GM19035 (cell line): Measurements from ENCODE around the gene TMEM176B.

Experiments used
- ATAC-seq: cut with Tn5 transposase; IDR thresholded peaks from one replicate; pipeline ENCODE4 v1.9.1; 2021; ENCODE audit not compliant: unreplicated experiment

TMEM176B gene

DNA sequence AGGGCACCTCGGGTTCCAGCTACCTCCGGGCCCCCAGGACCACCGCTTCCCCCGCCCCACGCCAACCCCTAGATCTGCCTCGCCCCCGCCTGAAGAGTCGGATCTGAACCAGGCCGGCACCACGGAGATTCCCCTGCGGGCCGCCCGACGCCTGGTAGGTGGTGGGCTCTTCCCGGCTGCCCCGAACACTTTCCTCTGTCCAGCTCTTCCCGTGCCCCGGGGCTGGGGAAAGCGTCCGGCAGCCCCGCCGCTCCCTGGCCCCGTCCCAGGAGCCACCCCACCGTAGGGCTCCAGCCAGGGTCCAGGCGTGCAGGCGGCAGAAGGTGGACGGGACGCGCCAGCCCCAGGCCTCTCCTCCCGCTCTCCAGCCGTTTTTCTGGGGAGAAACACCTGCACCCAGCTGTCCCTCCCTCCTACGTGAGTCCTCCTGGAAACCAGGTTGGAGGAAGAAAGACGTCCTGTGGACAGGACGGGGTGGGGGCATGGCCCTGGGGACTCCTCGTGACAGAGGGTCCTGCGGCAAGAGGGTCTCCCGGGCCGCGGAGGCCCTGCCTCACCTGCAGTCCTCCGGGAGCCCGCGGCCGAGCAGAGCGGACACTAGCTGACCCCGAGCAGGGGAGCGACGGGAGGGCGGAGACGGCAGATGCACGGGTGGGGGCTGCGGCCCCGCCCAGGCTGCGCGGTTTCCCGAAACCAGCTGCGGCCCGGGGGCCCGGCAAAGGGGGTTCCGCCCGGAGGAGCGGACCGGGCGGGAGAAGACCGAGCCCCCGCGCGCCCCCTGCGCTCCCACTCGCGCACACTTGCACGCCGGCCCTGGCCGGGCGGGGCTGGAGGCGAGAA is at the start of gene TMEM176B:
Gene TMEM176B (minus strand): TSS at position 624 of the 840 bp plus-strand sequence. CDS start 3,795 bp downstream, outside the sequence.
- no peak for ATAC-seq

- ATAC-seq: no peak
Observed at GRCh38 chr7:150849204-150849775, 49.1 kb upstream of the TMEM176B start.

DNA sequence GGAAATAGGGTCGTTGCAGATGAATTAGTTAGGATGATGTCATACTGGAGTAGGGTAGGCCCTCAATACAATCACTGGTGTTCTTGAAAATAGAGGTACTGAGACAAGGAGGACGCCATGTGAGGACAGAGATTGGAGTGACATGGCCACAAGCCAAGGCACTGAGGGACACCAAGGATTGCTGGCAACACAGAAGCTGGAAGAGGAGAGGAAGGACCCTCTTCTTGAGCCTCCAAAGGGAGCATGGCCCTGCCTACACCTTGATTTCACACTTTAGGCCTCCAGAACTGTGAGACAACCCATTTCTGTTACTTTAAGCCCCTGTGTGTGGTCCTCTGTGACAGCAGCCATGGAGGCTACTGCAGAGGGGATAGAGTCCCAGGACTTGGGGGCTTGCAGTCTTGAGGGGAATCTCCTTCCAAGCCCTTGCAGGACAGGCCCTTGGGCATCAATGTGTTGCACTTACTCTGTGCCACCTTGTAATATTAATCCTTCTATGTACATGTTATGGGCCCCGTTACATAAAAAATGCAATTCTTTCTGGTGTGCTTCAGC is 48.5 kb upstream of the TMEM176B start:
- no peak for ATAC-seq

DNA sequence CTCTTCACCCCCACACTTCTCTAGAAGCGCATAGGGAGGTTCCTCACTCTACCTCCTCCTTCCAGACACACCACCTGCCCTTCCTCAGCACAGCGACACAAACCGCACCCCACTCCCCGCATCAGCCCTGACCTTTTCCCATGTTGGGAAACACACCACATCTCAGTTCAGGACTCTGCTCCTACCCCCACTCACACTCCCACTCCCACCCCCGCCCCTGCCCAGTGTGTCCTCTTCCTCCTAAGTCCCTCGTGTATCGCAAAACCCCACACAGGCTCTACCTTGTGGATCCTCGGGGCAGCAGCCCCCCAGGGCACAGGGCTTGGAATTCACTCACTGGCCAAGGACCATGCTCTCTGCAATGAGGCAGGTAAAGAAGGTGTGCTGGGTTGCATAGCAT is 47.9 kb upstream of the TMEM176B start:
- ATAC-seq: no peak

GRCh38 chr7:150847536-150847935 is 47.4 kb upstream of the TMEM176B start:
- no peak for ATAC-seq

GRCh38 chr7:150846291-150847115 is 46.3 kb upstream of the TMEM176B start:
- no peak for ATAC-seq

- ATAC-seq: no peak
Observed at GRCh38 chr7:150845421-150845861, 45.3 kb upstream of the TMEM176B start.

- no peak for ATAC-seq
Observed at GRCh38 chr7:150842716-150843115, 42.6 kb upstream of the TMEM176B start.

DNA sequence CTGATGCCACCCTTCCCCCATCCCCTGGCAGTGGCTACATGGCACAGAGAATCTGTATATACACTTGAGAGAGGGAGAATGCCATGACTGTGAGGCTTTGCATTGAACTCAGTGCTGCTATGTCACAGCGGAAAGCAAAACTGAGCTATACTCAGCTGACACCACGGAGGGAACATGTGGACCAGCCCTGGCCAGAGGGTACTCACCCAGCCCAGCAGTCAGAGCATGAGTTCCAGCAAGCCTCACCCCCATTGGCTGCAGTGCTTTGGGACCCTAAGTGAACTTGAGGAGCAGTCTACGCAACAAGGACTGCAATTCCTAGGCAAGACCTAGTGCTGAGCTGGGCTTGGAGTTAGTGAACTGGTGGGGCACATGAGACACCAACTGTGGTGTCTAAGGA is 41.9 kb upstream of the TMEM176B start:
- no peak for ATAC-seq

DNA sequence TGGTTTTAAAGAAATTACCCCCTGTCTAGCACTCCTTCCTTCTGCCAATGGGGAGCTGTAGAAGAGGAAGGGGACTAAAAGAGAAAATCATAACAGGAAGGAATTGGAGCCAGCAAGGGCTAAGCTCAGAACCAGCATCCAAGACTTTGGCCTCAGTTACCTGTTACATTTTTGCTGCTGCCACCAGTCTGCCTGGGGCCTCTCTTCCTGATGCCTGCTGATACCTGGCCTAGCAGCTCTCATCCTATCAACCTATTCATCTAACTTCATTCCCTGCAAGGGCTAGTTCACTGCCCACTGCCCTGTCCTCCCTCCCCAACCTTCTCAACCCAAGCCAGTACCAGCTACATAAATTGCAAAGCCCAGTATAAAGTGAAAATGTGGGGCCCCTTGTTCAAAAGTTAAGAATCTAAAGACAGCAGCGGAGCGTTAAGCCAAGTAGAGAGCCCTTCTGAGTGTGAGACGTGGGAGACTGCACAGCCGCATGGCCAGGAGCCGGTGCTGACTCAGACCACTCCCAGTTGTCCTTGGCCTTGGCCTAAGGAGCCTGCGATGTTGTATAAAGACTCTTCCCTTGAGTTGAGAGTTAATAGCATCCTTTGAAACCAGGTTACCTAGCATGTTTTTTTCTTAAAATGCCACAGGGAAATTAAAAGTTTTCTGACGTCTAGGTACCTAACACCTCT is 38.9 kb upstream of the TMEM176B start:
- ATAC-seq: no peak

GRCh38 chr7:150835702-150836280 is 35.6 kb upstream of the TMEM176B start:
- ATAC-seq: no peak

DNA sequence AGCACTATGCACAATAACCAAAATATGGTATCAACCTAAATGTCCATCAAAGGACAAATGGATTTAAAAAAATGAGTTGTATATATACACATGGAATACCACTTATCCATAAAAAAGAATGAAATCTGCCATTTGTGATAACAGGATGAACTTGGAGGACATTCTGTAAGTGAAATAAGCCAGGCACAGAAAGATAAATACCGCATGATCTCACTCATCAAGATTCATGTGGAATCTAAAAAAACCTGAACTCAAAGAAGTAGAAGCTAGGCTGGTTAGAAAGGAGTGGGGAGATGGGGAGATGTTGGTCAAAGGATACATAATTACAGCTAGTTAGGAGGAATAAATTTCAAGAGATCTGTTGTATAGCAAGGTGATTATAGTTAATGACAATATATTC is 34.9 kb upstream of the TMEM176B start:
- no peak for ATAC-seq

- no peak for ATAC-seq
Observed at GRCh38 chr7:150831851-150832250, 31.7 kb upstream of the TMEM176B start.

DNA sequence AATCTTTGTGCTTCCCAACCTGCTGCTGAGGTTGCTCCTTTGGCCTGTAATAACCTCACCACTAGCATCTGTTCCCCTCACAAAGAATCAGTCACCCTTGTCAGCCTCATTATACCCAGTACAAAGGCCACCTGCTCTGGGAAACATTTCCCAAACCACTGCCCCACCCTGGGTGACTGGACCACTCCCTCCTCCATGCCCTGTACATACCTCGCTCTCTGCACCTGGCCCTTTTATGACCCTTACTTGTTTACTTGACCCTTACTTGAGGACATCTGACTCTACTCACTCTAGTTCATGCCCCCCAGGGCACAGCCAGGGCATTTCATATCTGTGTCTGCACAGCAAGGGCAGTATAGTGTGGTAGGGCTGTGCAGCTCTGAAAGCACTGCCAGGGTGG is 30.8 kb upstream of the TMEM176B start:
- no peak for ATAC-seq

GRCh38 chr7:150829426-150829825 is 29.3 kb upstream of the TMEM176B start:
- no peak for ATAC-seq

GRCh38 chr7:150828384-150828783 is 28.2 kb upstream of the TMEM176B start:
- ATAC-seq: no peak

DNA sequence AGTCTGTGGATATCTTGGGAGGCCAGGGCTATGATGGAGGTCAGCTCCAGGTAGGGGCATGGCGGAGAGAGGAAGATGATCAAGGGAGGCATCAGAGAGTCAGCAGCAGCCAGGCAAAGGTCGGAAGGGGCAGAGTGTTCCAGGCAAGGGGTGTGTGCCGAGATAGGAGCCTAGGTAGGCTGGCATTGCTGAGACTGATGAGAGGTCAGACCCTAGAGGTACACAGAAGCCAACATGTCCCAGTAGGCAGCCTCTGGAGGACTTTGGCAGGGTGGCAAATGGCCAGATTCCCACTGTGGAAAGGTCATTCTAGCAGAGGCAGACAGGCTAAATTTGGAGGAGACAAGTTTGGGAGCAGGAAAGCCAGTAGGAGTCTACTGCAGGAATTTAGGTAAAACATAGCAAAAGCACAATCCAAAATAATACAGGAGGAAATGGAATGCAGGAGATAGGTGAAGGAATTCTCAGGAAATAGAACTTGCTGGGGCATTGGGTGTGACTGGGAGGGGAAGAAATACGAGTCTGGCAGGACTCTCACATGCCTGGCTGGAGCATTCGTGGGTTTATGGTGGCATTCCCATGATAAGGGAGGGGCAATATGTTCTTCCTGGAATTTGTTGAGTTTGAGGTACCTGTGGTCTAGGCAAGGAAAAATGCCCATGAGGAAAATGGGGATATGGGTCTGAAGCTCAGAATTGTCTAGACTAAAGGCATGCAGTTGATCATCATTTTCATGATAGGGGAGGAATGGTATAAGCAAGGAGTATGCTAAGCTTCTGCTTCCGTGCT is 26.1 kb upstream of the TMEM176B start:
- no peak for ATAC-seq

- ATAC-seq: no peak
Observed at GRCh38 chr7:150824379-150825177, 24.4 kb upstream of the TMEM176B start.
